KG1 (cell line): Measurements from ENCODE around the gene EGLN1.
"Not testable (repeated sequence)": the region's sequence is repeated elsewhere in the genome, so short reads cannot be mapped to it uniquely, and the experiment has no call there.

Experiments used
- DNase-seq: peaks from one replicate; lab custom pipeline; 2025; lab: John Stamatoyannopoulos, UW

The EGLN1 gene

DNA sequence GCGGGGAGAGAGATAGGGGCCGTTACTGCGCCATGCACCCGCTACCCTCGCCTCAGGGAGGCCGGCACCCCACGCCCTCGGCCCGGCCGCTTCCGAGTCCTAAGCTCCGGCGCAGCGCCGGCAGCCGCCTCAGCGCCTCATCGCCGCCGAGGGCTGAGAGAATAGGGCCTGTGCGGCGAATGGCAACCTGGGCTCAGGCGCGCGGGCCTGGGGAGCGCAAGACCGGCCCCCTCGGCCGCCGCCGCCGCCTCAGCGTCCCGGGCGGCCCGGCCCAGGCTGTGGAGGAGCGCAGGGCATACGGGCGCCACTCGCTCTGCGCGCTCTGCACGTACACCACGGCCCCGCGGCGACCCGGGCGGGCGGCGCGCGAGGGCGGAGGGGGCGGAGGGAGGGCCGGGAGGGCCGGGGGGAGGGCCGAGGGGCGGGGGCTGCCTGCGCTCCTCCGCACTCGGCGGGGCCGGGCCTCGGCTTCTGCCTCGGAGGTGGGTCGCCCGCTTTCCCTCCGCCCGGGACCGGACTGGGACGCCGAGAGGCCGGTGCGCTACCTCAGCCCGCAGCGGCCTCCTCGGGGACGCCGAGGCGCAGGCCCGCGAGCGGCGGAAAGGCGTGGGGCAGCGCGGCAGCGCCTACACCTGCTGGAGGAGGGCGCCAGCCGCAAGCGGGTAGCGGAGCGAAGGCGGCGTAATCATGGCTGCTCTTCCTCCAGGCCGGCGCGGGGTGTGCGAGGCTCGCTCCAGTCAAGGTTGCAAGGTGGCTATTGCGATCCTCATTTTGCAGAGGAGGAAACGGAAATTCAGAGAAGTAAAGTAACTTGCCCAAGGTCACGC is at the start of gene EGLN1:
Gene EGLN1, minus strand, starts transcription at position 317 of the 827 bp plus-strand sequence. CDS start 399 bp downstream, outside the sequence.
- DNase-seq, result peak; percentile 90

GRCh38 chr1:231471500-231471899 is 49.4 kb upstream of the EGLN1 start:
- DNase-seq, result not testable (repeated sequence)

DNA sequence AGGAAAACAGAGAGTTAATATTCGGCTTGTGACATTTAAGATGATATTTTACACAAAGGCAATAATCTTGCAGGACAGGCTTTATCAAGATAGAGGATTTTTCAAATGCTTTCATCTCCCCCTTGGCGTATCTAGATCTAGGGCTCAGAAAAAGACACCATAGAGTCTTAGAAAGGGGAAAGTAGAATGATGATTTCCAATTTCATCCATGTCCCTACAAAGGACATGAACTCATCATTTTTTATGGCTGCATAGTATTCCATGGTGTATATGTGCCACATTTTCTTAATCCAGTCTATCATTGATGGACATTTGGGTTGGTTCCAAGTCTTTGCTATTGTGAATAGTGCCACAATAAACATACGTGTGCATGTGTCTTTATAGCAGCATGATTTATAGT is 48.9 kb upstream of the EGLN1 start:
- DNase-seq, result not testable (repeated sequence)

DNA sequence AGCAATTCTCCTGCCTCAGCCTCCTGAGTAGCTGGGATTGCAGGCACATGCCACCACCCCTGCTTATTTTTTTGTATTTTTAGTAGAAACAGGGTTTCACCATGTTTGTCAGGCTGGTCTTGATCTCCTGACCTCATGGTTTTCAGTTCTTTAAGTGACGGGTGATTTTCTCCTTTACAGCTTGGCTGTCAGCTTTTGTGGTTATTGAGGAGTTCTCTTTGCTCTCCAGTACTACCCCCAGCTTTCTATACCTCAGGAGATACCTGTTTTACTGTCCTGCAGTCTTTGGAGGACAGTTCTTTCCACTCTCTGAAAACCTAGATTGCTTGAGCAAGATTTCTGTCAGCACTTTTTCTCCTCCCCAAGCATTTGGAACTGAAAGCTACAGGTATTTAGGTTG is 45.9 kb upstream of the EGLN1 start:
- no peak for DNase-seq

DNA sequence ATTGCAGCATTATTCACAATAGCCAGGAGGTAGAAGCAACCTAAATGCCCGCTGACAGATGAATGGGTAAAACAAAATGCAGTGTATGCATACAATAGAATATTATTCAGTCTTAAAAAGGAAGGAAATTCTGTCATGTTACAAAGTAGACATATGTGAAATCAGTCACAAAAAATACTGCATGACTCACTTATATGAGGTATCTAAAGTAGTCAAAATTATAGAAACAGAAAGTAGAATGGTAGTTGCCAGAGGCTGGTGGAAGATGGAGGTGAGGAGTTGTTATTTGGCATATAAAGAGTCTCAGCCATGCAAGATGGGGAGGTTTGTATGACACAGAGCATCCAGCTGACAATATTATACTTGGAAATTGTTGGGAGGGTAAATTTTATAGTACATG is 43.0 kb upstream of the EGLN1 start:
- DNase-seq, result no peak

GRCh38 chr1:231463541-231463940 is 41.5 kb upstream of the EGLN1 start:
- DNase-seq, result no peak

DNA sequence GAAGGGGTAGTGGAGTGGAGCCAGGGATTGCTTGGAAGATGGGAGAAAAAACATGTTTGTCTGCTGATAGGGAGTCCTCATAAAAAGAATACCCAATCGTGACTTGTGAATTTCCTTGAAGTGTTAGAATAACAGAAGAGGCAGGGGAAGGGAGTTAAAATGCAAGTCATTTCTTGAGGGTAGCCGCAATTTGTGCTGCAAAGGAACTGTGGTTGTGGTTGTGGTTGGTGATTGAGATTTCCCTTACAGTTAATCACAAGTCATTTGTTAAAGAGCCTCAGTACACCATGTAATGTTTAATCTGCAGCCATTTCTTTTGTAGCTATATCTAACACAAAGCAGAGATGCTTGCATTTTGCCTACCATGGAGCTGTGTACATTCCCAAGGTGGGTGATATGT is 38.5 kb upstream of the EGLN1 start:
- peak; percentile 69 for DNase-seq

DNA sequence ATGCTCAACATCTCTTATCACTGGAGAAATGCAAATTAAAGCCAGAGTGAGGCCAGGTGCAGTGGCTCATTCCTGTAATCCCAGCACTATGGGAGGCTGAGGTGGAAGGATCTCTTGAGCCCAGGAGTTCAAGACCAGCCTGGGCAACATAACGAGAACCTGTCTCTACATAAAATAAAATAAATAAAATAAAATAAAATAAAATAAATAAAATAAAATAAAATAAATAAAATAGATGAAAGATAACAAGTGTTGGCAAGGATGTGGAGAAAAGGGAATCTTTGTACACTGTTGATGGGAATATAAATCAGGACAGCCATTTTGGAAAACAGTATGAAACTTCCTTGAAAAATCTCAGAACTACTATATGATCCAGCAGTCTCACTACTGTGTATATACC is 37.4 kb upstream of the EGLN1 start:
- DNase-seq, result not testable (repeated sequence)

GRCh38 chr1:231457956-231458355 is 35.9 kb upstream of the EGLN1 start:
- not testable (repeated sequence) for DNase-seq

DNA sequence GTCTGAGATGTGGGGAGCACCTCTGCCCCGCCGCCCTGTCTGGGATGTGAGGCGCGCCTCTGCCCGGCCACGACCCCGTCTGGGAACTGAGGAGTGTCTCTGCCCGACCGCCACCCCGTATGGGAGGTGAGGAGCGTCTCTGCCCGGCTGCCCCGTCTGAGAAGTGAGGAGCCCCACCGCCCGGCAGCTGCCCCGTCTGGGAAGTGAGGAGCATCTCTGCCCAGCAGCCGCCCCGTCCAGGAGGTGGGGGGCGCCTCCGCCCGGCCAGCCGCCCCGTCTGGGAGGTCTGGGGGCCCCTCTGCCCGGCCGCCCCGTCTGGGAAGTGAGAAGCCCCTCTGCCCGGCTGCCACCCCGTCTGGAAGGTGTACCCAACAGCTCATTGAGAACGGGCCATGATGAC is 32.0 kb upstream of the EGLN1 start:
- DNase-seq, result not testable (repeated sequence)

- DNase-seq, result no peak
Measured at GRCh38 chr1:231446138-231446537, 24.1 kb upstream of the EGLN1 start.

- no peak for DNase-seq
Measured at GRCh38 chr1:231444059-231444458, 22.0 kb upstream of the EGLN1 start.

- DNase-seq, result no peak
Measured at GRCh38 chr1:231443363-231443762, 21.3 kb upstream of the EGLN1 start.

DNA sequence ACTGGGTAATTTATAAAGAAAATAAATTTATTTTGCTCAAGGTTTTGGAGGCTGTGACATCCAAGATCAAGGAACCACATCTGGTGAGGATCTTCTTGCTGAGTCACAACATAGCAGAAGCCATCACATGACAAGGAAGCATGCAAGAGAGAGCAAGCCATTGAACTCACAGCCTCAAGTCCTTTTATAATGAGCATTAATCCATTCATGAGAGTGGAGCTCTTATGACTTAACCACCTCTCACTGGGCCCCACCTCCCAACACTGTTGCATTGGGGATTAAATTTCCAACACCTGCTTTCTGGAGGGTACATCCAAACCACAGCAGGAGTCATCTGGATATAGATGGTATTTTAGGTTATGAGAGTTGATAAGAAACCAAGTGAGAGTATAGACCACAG is 20.6 kb upstream of the EGLN1 start:
- no peak for DNase-seq

GRCh38 chr1:231432996-231433395 is 10.9 kb upstream of the EGLN1 start:
- DNase-seq, result no peak

DNA sequence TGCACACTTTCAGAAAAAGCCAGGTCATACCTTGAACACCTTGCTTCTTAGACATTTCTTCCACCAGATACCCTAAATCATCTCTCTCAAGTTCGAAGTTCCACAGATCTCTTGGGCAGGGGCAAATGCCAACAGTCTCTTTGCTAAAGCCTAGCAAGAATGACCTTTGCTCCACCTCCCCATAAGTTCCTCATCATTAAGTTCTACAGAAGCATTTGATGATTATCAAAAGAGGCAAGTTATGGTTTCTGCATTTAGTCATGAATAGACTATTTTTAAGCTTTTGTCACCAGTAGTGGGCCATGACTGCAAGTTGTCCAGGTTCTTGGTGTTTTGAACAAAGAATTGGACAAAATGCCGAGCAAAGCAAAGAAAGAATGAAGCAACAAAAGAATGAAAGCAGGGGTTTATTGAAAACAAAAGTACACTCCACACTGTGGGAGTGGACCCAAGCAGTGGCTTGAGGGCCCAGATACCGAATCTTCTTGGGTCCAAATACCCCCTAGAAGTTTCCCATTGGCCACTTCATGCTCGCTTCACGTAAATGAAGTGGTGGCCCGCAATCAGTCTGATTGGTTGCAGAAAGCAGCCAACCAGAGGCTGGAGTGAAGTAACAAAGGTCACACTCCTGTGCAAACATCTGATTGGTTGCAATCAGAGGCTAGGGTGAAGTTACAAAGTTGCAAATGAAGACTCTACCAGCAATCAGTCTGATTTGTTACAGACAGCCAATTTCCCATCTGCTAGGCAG is 9.8 kb upstream of the EGLN1 start:
- DNase-seq, result no peak

DNA sequence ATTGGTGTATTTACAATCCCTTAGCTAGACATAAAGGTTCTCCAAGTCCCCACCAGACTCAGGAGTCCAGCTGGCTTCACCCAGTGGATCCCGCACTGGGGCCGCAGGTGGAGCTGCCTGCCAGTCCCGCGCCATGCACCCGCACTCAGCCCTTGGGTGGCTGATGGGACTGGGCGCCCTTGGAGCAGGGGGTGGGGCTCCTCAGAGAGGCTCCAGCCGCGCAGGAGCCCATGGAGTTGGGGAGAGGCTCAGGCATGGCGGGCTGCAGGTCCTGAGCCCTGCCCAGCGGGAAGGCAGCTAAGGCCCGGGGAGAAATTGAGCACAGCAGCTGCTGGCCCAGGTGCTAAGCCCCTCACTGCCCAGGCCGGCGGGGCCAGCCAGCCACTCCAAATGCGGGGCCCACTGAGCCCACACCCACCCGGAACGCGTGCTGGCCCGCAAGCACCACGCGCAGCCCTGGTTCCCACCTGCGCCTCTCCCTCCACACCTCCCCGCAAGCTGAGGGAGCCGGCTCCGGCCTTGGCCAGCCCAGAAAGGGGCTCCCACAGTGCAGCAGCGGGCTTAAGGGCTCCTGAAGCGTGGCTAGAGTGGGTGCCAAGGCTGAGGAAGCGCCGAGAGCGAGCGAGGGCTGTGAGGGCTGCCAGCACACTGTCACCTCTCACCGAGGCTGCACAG is 8.7 kb upstream of the EGLN1 start:
- not testable (repeated sequence) for DNase-seq

- DNase-seq, result no peak
Measured at GRCh38 chr1:231428377-231428776, 6.3 kb upstream of the EGLN1 start.

DNA sequence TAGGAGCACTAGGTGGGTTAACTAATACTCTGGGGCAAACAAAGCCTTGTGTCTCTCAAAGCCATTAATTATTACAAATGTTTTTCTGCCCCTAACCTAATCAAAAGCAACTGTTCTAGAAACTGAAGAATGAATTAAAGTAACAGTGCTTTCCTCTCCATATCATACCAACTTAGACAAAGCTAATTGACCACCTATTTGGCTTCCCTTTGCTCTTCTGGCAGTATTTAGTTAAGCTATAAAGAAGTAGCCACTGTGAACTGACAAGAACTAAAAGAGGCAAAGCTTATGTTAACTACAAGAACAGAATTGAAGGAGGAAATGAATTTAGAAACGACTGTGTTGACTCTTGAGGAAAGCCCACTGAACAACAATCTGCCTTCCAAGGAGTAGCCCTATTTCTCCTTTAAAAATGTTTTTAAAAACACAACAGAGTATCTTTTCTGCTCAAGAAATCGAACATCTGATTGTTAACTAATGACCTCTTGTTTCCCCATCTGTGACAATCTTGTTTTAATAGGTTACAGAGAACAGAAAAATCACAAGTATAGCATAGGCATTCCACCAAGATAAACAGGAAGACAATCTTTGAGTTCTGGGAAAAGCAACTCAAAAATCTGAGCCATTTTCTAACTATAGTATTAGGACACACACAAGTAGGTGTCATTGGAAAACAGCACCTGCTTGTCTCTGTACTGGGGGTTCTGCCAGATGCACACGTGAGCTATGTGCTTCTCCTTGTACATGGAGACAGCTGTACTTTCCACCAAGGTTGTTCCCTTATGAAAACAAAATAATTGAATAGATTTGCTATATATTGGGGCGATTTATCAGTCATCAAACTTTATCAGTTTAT is 3.1 kb upstream of the EGLN1 start:
- no peak for DNase-seq

GRCh38 chr1:231423648-231424047 is 1.6 kb upstream of the EGLN1 start:
- no peak for DNase-seq

DNA sequence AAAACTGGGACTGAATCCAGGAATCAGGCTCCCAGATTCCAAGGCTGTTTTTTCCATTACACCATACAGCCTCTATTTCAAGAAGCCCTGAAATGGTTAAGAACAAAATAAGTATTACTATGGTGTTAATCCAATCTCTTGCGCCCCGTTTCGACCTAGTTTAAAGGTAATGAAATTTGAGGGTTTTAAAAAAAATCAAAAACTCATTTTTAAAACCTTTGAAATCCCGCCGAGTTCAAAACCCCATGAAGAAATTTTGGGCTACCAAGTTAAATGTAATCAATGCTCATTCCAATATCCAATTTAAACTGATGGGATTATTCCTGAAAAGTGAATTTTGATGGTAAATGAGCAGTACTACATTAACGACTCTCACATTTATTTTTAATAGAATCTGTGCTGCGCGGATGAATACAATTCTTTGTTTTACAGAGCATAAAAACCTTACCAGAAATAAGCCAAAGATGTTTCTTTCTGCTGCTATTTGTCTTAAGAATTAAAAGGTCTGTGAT is 767 bp upstream of the EGLN1 start:
- DNase-seq, result no peak
